WERI-Rb-1 (cell line): ENCODE measurements around the gene HEXD.
A peak's percentile ranks its signal among the peaks of the same experiment; 100 is the strongest.

ENCODE experiments used
- DNase-seq: peaks from one replicate; pipeline ENCODE4 v3.0.0-alpha.2; 2020
- H3K27ac ChIP-seq: fragments of 250-450 bp; sonication (Bioruptor Pico); 2 replicates; pipeline ENCODE4 v1.5.1; 2020; ENCODE audit warnings: mild to moderate bottlenecking, moderate library complexity
- H3K27me3 ChIP-seq: fragments of 250-450 bp; sonication (Bioruptor Pico); 2 replicates; pipeline ENCODE4 v1.5.1; 2021; ENCODE audit warnings: mild to moderate bottlenecking, low read depth, moderate library complexity; ENCODE audit not compliant: insufficient read depth, severe bottlenecking
- H3K36me3 ChIP-seq: fragments of 250-450 bp; sonication (Bioruptor Pico); 2 replicates; pipeline ENCODE4 v1.5.1; 2020; ENCODE audit warnings: mild to moderate bottlenecking, moderate library complexity
- H3K4me3 ChIP-seq: 2 replicates; pipeline ENCODE4 v1.5.1; 2011; ENCODE audit warnings: low read depth, mild to moderate bottlenecking, control low read depth, low read length
- H3K9me3 ChIP-seq: fragments of 250-450 bp; sonication (Bioruptor Pico); 2 replicates; pipeline ENCODE4 v1.5.1; 2021; ENCODE audit warnings: mild to moderate bottlenecking, moderate library complexity; ENCODE audit not compliant: severe bottlenecking
- TF ChIP-seq, protein P1 (sequence below): IDR thresholded peaks from 2 replicates; pipeline ENCODE4 v1.5.1; 2011; ENCODE audit warnings: low read depth, mild to moderate bottlenecking, control low read depth, inconsistent platforms, low read length

The HEXD gene

DNA sequence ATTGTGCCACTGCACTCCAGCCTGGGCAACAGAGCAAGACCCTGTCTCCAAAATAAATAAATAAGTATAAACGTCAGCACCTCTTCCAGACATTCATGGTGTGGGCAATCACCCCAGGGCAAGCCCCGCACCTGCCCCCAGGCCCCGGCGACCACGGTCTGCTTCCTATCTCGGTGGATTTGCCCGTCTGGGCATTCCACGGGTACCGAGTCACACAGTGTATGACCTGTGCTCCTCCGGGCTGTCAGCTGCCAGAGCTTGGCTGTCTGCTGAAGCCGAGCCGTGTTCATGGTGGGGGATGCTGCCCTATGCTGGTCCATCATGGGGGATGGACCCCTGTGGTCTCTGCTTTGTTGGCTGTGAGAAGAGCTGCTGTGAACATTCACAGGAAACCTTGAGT is 17.0 kb downstream of the HEXD start:
- H3K27ac ChIP-seq = no peak overlapping the region
- TF ChIP-seq, protein P1, sequence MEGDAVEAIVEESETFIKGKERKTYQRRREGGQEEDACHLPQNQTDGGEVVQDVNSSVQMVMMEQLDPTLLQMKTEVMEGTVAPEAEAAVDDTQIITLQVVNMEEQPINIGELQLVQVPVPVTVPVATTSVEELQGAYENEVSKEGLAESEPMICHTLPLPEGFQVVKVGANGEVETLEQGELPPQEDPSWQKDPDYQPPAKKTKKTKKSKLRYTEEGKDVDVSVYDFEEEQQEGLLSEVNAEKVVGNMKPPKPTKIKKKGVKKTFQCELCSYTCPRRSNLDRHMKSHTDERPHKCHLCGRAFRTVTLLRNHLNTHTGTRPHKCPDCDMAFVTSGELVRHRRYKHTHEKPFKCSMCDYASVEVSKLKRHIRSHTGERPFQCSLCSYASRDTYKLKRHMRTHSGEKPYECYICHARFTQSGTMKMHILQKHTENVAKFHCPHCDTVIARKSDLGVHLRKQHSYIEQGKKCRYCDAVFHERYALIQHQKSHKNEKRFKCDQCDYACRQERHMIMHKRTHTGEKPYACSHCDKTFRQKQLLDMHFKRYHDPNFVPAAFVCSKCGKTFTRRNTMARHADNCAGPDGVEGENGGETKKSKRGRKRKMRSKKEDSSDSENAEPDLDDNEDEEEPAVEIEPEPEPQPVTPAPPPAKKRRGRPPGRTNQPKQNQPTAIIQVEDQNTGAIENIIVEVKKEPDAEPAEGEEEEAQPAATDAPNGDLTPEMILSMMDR = no peak
- no peaks in the 10 kb centered on the region for H3K27me3 ChIP-seq
- H3K4me3 ChIP-seq = no peak overlapping the region
- no peaks in the 10 kb centered on the region for H3K9me3 ChIP-seq
- H3K36me3 ChIP-seq = peaks cover 66% of the 10 kb centered on the region
- DNase-seq = no peak

DNA sequence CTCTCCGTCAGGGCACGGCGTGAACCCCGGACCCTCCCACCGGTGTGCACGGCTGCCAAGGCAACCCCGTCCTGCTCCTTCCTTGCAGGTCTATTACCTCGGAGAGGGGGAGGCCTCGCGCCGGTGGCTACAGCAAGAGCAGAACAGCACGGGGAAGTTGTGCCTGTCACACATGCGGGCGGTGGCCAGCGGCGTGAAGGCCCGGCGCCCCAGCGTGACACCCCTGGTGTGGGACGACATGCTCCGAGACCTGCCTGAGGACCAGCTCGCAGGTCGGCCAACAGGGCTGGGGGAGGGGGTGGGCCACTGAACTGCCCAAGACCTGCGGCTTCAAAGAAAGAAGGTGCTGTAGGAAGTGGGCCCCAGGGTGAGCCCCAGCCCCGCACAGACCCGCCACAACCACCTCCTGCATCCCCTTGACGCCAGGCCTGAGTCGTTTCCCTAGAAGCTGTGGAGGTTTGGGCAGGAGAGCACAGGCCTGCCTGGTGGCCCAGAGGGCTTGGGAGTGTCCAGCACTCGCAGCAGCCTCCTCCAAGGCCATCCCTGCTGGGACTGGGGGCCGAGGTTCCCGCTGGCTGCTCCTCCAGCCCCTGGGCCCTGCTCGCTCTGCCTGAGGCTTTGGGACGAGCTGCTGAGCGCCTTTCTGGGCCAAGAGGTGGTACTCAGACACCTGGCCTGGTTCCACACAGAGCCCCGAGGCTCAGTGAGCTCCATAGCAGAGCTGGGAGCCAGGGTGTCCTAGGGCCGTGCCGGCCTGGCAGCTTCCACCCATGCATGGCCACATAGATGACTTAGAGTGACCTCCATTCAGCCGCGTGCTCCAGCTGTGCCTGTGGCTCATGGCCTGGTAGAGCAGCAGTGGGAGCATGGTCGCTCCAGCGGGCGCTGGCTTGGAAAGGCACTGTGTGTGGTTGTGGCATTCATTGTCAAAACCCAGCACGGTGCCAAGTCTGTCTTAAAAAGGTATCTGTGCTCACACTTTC is 17.7 kb downstream of the HEXD start:
- H3K27ac ChIP-seq = no peak overlapping the region
- TF ChIP-seq, protein P1 = no peak
- H3K4me3 ChIP-seq = no peak overlapping the region
- DNase-seq = no peak
- no peaks in the 10 kb centered on the region for H3K9me3 ChIP-seq
- no peaks in the 10 kb centered on the region for H3K27me3 ChIP-seq
- peaks cover 66% of the 10 kb centered on the region for H3K36me3 ChIP-seq

DNA sequence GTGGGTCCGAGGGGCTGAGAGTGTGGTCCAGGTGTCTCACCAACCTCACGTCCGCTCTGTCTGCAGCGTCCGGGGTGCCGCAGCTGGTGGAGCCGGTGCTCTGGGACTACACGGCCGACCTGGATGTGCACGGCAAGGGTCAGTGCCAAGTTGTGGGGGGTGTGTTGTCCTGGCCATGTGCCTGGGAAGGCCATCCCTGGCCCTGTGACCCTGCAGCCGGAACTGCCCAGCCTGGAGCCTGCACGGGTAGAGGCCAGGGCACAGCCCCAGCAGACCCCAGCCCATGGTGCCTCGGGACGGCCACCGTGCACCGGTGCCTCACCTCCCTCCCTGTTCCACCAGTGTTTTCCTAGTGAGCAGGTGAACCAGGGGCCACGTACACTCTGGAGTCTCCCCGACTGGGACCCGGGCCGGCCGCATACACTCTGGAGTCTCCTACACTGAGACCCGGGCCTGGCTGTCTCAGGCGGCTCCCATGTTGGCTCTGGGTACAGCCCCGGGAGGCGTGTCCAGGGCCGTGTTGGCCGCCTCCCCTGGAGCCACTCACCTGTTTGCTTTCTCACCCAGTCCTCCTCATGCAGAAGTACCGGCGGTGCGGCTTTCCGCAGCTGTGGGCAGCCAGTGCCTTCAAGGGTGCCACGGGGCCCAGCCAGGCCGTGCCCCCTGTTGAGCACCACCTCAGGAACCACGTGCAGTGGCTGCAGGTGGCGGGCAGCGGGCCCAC is 18.6 kb downstream of the HEXD start:
- H3K4me3 ChIP-seq = no peak overlapping the region
- H3K9me3 ChIP-seq = no peaks in the 10 kb centered on the region
- H3K36me3 ChIP-seq = peaks cover 70% of the 10 kb centered on the region
- TF ChIP-seq, protein P1 = no peak
- H3K27me3 ChIP-seq = no peaks in the 10 kb centered on the region
- no peak for DNase-seq
- H3K27ac ChIP-seq = no peak overlapping the region

DNA sequence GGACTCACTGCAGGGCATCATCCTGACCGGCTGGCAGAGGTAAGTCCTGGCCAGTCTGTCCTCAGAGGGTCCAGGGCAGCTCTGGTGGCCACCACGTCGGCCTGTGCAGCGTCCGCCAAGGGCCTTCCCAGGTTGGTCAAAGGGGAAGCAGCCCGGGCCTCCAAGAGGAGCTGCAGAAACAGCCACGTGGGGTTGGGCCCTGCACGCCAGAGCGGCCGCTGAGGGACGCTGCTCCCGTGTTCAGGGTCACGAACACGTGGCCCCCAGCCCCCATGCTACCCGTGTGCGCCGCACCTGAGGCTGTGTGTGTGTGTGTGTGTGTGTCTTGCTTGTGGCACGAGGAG is 19.1 kb downstream of the HEXD start:
- no peak for DNase-seq
- no peak overlapping the region for H3K4me3 ChIP-seq
- peaks cover 71% of the 10 kb centered on the region for H3K36me3 ChIP-seq
- no peak overlapping the region for H3K27ac ChIP-seq
- H3K9me3 ChIP-seq = no peaks in the 10 kb centered on the region
- TF ChIP-seq, protein P1 = no peak
- H3K27me3 ChIP-seq = no peaks in the 10 kb centered on the region

DNA sequence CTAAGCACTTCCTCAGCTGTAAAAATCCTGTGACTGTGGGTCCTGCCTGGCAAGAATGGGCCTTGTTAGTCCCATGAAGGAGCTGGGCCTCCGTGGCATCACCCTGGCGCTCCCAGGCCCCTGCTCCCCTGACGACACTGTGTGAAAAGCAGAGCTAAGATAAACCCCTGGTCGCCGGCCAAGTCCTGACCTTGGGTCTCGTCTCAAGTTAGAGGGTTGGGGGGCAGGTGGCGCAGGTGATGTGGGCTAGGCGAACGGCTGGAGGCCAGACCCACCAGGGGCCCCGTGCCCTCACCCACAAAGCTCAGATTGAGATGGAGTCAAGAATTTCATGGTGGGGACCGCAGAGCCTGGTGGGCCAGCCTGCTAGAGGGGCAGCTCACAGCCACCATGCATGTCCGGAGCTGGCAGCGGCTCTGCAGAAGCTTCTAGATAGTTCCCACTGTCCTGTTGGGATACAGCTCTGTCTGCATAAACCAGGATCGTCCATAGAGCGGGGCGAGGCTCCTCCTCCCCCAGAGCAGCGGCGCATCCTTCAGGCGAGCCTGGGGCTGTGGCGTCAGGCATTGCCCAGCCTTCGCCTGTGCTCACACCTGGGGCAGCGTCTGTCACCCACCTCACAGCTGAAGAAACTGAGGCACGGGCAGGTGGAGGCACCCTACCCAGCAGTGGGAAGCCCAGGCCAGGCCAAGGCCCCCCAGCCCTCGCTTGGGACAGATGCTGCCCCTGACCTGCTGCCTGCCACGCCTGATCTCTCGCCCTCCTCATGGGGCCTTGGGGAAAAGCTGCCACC is 20.4 kb downstream of the HEXD start:
- DNase-seq = peak; percentile 18
- H3K27ac ChIP-seq = peak overlapping the region; percentile 5; the same call in 1 of the 2 replicates
- peaks cover 74% of the 10 kb centered on the region for H3K36me3 ChIP-seq

More for the DNA sequence above, 20.4 kb downstream of the HEXD start:
- Histone ChIP-seq H3K27me3 (no peaks in the 10 kb centered on the region), H3K4me3 (no peak overlapping the region), H3K9me3 (no peaks in the 10 kb centered on the region)
- TF ChIP-seq, protein P1 = no peak
